Measurements from ENCODE around the gene LMAN1L.
A peak's percentile ranks its signal among the peaks of the same experiment; 100 is the strongest.

The LMAN1L gene

GRCh38 chr15:74817370-74817737, 4.7 kb downstream of the LMAN1L start:
- FAIRE-seq: no peak

GRCh38 chr15:74820056-74820455, 7.4 kb downstream of the LMAN1L start:
- FAIRE-seq: no peak

- no peak for FAIRE-seq
Observed at GRCh38 chr15:74821091-74821789, 8.6 kb downstream of the LMAN1L start.

GRCh38 chr15:74821790-74822158, 9.1 kb downstream of the LMAN1L start:
- FAIRE-seq: no peak

- FAIRE-seq: no peak
Observed at GRCh38 chr15:74822233-74822632, 9.6 kb downstream of the LMAN1L start.

GRCh38 chr15:74823324-74823723, 10.7 kb downstream of the LMAN1L start:
- no peak for FAIRE-seq

- FAIRE-seq: no peak
Observed at GRCh38 chr15:74824976-74825375, 12.3 kb downstream of the LMAN1L start.

- FAIRE-seq: no peak
Observed at GRCh38 chr15:74825866-74826265, 13.2 kb downstream of the LMAN1L start.

GRCh38 chr15:74826364-74826819, 13.8 kb downstream of the LMAN1L start, which contains the start of gene CPLX3:
Gene CPLX3, plus strand, starts transcription at chr15:74826627. Its CDS starts 77 bp downstream, at chr15:74826704.
- FAIRE-seq: no peak

- no peak for FAIRE-seq
Observed at GRCh38 chr15:74826921-74827320, 14.3 kb downstream of the LMAN1L start.

GRCh38 chr15:74827614-74828013, 15.0 kb downstream of the LMAN1L start:
- no peak for FAIRE-seq

- no peak for FAIRE-seq
Observed at GRCh38 chr15:74828835-74829234, 16.2 kb downstream of the LMAN1L start.

GRCh38 chr15:74829486-74829885, 16.9 kb downstream of the LMAN1L start:
- no peak for FAIRE-seq

GRCh38 chr15:74829991-74830390, 17.4 kb downstream of the LMAN1L start:
- no peak for FAIRE-seq

- FAIRE-seq: no peak
Observed at GRCh38 chr15:74830868-74831267, 18.2 kb downstream of the LMAN1L start.

- no peak for FAIRE-seq
Observed at GRCh38 chr15:74831813-74832495, 19.3 kb downstream of the LMAN1L start.

- FAIRE-seq: no peak
Observed at GRCh38 chr15:74832826-74833225, 20.2 kb downstream of the LMAN1L start.

GRCh38 chr15:74833376-74834107, 20.9 kb downstream of the LMAN1L start:
- no peak for FAIRE-seq

GRCh38 chr15:74835312-74835823, 22.7 kb downstream of the LMAN1L start:
- peak; percentile 96 for FAIRE-seq

- no peak for FAIRE-seq
Observed at GRCh38 chr15:74836846-74837245, 24.2 kb downstream of the LMAN1L start.

- FAIRE-seq: no peak
Observed at GRCh38 chr15:74837482-74838136, 25.0 kb downstream of the LMAN1L start.

GRCh38 chr15:74838137-74838516, 25.5 kb downstream of the LMAN1L start:
- no peak for FAIRE-seq
